ENCODE measurements around the gene SCAPER. TPM values are rescaled to one million over a fixed set of nuclear protein-coding genes. Genes with fewer than 3 reads are reported as not detected.

The SCAPER gene
- polyA plus RNA-seq, 2 of the 4 experiments (the other 2 are of a cell fraction) = 4.9 to 5.5 TPM

DNA sequence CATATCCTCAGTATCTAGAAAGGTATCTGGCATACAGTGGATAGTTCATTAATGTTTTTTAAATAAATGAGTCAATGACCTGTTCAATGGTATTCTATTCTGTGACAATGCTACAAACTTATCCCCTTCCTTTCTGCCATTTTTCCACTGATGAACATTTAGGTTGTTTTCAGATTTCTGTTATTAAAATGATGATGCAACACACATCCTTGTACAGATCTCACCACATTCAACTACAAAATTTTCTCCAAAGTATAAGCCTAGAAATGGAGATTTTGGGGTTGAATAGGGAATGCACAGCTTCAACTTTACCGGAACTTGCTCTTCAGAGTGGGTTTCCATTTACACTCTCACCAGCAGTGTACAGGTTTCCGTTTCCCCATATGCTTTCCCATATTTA is 358.3 kb downstream of the SCAPER start (continued):
- TF ChIP-seq, protein P1, sequence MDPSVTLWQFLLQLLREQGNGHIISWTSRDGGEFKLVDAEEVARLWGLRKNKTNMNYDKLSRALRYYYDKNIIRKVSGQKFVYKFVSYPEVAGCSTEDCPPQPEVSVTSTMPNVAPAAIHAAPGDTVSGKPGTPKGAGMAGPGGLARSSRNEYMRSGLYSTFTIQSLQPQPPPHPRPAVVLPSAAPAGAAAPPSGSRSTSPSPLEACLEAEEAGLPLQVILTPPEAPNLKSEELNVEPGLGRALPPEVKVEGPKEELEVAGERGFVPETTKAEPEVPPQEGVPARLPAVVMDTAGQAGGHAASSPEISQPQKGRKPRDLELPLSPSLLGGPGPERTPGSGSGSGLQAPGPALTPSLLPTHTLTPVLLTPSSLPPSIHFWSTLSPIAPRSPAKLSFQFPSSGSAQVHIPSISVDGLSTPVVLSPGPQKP (IDR thresholded peaks at IDR 0.05; ENCODE audit: low read depth, low read length) = no peak

DNA sequence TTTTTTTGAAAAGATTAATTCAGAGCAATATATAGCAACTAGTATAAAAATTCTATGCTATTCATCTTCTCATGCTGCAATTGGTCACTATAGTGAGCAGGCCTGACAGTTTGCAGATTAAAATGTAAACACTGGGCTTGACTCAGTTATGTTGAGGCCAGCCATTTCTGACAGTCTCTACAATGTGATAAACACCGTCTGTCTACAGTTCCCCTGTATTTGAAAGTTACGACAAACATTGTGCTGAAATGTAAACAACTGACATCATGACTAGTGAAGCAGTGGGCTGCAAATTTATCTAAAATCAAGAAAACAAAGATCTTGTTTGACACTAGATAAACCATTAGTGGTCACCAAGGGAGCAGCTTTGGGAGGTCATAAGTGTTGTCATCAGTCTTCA is 371.1 kb downstream of the SCAPER start:
- FAIRE-seq (peak; percentile 80), DNase-seq (ENCODE audit: low read depth in 1 of 2, low spot score in 1 of 2) (no peak), ATAC-seq (no peak)
- WGBS (ENCODE audit: missing lambda C conversion rate) = 58% methylated on average over 2 of the region's 2 CpGs
- Histone ChIP-seq H3K9me3 (no peaks in the 10 kb centered on the region), H3K4me1 (peaks cover 14% of the 10 kb centered on the region), H3K27ac (no peak overlapping the region), H3K4me2 (peak overlapping the region; percentile 7; the same call in 1 of the 3 replicates), H3K4me3 (no peak overlapping the region)
- CTCF ChIA-PET = no interaction called here
- TF ChIP-seq SREBF2 (IDR thresholded peaks at IDR 0.05) (no peak), HOXB5 (CRISPR knock-in tag; IDR thresholded peaks at IDR 0.05) (no peak), SMC3 (IDR thresholded peaks at IDR 0.05) (no peak), PHF8 (IDR thresholded peaks at IDR 0.05; ENCODE audit: borderline replicate concordance, low read depth) (no peak), EHF (CRISPR knock-in tag; IDR thresholded peaks at IDR 0.05) (no peak), CHD4 (IDR thresholded peaks at IDR 0.05; ENCODE audit: borderline replicate concordance) (no peak), KDM5A (IDR thresholded peaks at IDR 0.05) (no peak), CEBPB (IDR thresholded peaks at IDR 0.05) (no peak), NPAS2 (CRISPR knock-in tag; IDR thresholded peaks at IDR 0.05; ENCODE audit: borderline replicate concordance) (no peak), HEYL (CRISPR knock-in tag; IDR thresholded peaks at IDR 0.05) (no peak)
- TF ChIP-seq, protein P1 (IDR thresholded peaks at IDR 0.05; ENCODE audit: low read depth, low read length) = no peak
- POLR2A ChIA-PET = no interaction called here

GRCh38 chr15:76533060-76533820 is 371.9 kb downstream of the SCAPER start:
- Histone ChIP-seq H3K4me3 (no peak overlapping the region), H3K4me2 (peak overlapping the region; percentile 7; the same call in 1 of the 3 replicates), H3K4me1 (peaks cover 14% of the 10 kb centered on the region), H3K27ac (no peak overlapping the region), H3K9me3 (no peaks in the 10 kb centered on the region)
- CTCF ChIA-PET = no interaction called here
- TF ChIP-seq ZSCAN20 (CRISPR knock-in tag; IDR thresholded peaks at IDR 0.05) (no peak), FOSL2 (IDR thresholded peaks at IDR 0.05) (no peak), FOSL2 (CRISPR knock-in tag; IDR thresholded peaks at IDR 0.05) (peak; percentile 47; the same call in 1 of the 2 replicates), CEBPB (IDR thresholded peaks at IDR 0.05) (peak in 1 of 2 experiments; percentile 53; a peak in 2 of 4 replicates)
- POLR2A ChIA-PET = no interaction called here
- WGBS (ENCODE audit: missing lambda C conversion rate) = 40% methylated on average over 5 of the region's 5 CpGs
- peak in 1 of 2 experiments; percentile 51 for DNase-seq (ENCODE audit: low read depth in 1 of 2, low spot score in 1 of 2)
- ATAC-seq = peak in 1 of 2 experiments; percentile 70; a peak in 3 of 6 replicates
- FAIRE-seq = peak; percentile 43

GRCh38 chr15:76529911-76530310 is 375.2 kb downstream of the SCAPER start:
- no peak for TF ChIP-seq SREBF2 (IDR thresholded peaks at IDR 0.05)
- no peak for TF ChIP-seq JUNB (IDR thresholded peaks at IDR 0.05)
- no peak for TF ChIP-seq EP300 (IDR thresholded peaks at IDR 0.05)
- no peak for TF ChIP-seq HES2 (IDR thresholded peaks at IDR 0.05)
- no peak for TF ChIP-seq ZFP36 (IDR thresholded peaks at IDR 0.05; ENCODE audit: borderline replicate concordance, partially characterized antibody)
- no peak for TF ChIP-seq CBX2 (IDR thresholded peaks at IDR 0.05; ENCODE audit: borderline replicate concordance, low read depth)
- TF ChIP-seq CHD2 (IDR thresholded peaks at IDR 0.05; ENCODE audit: low read length, partially characterized antibody) = no peak
- TF ChIP-seq BHLHE40 (IDR thresholded peaks at IDR 0.05; ENCODE audit: low read depth, low read length) = no peak
- TF ChIP-seq RFX5 (IDR thresholded peaks at IDR 0.05) = no peak
- TF ChIP-seq MAZ (IDR thresholded peaks at IDR 0.05; ENCODE audit: borderline replicate concordance, low read depth, low read length) = no peak
- no peak for TF ChIP-seq ESRRA (IDR thresholded peaks at IDR 0.05; ENCODE audit: borderline replicate concordance, low read length)
- TF ChIP-seq, protein P2, sequence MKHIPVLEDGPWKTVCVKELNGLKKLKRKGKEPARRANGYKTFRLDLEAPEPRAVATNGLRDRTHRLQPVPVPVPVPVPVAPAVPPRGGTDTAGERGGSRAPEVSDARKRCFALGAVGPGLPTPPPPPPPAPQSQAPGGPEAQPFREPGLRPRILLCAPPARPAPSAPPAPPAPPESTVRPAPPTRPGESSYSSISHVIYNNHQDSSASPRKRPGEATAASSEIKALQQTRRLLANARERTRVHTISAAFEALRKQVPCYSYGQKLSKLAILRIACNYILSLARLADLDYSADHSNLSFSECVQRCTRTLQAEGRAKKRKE (CRISPR knock-in tag; IDR thresholded peaks at IDR 0.05; ENCODE audit: low read depth) = no peak
- no peak for TF ChIP-seq FOXS1 (CRISPR knock-in tag; IDR thresholded peaks at IDR 0.05)
- TF ChIP-seq MAFK (IDR thresholded peaks at IDR 0.05; ENCODE audit: partially characterized antibody) = no peak
- Histone ChIP-seq H3K27ac (no peak overlapping the region), H3K4me3 (no peak overlapping the region), H3K4me2 (no peak overlapping the region), H3K4me1 (peaks cover 14% of the 10 kb centered on the region), H3K9me3 (no peaks in the 10 kb centered on the region)
- 93% methylated on average over 3 of the region's 3 CpGs for WGBS (ENCODE audit: missing lambda C conversion rate)
- POLR2A ChIA-PET = no interaction called here
- no peak for ATAC-seq
- CTCF ChIA-PET = interaction anchor here (1.1 to 1.5 kb wide), 2 partner anchors 339 to 473 kb away, joined by 3 read pairs; no protein-coding TSS in a partner anchor
- no peak for FAIRE-seq
- DNase-seq (ENCODE audit: low read depth in 1 of 2, low spot score in 1 of 2) = no peak

All from A549 (cell line).